K562 (cell line): ENCODE measurements around the gene C1QTNF8. TPM values are rescaled to one million over a fixed set of nuclear protein-coding genes. Genes with fewer than 3 reads are reported as not detected.
A peak's percentile ranks its signal among the peaks of the same experiment; 100 is the strongest.

ENCODE experiments used
- ATAC-seq: fragments of 200-7000 bp; cut with Tn5 transposase; 3 replicates; pipeline ENCODE4 v1.9.1; 2020; ENCODE audit warnings: moderate library complexity
- BruUV-seq: library from RNA; stranded (reverse); fragments of 400-500 nt; replicated peaks from 2 replicates; lab custom pipeline; 2021; lab: Mats Ljungman, UMichigan
- CTCF ChIA-PET: fragments of 300-600 bp; formaldehyde crosslinking; extraction: SDS; loops from one replicate; lab custom pipeline; 2021; ENCODE audit warnings: low intra/inter-chr PET ratio; lab: Yijun Ruan, JAX
- POLR2A ChIA-PET: fragments of 300-600, 350-650 bp; sonication (Branson Sonifier 250); formaldehyde crosslinking; extraction: SDS; loops from one replicate; lab custom pipeline; 2021; ENCODE audit warnings: antibody characterized with exemption, inconsistent platforms; lab: Yijun Ruan, JAX
- DNase-seq, 4 experiments: peaks; one replicate each; pipeline versions ENCODE4 v3.0.0 to v3.0.0-alpha.2; 2011 to 2018; ENCODE audit warnings: low spot score in 3 of 4, mixed read lengths in 3 of 4; ENCODE audit errors: extremely low read depth in 1 of 4
- FAIRE-seq: peaks from 2 replicates; lab custom pipeline; 2011; peaks lifted over from hg19 to GRCh38; lab: Jason Lieb, UNC
- H2AFZ ChIP-seq: 2 replicates; pipeline ENCODE4 v1.6.0; 2011; ENCODE audit warnings: low read depth, low read length, control low read depth, inconsistent platforms
- H3K27ac ChIP-seq: fragments of 200-600 bp; 3 replicates; pipeline ENCODE4 v1.8.0; 2011; ENCODE audit warnings: low read depth, mild to moderate bottlenecking, control low read depth, inconsistent platforms, low read length, moderate library complexity, mixed read lengths; ENCODE audit errors: extremely low read depth
- H3K27me3 ChIP-seq, 2 experiments: fragments of 300-600 bp in 1 of 2; 2 replicates in 1 of 2; 3 replicates in 1 of 2; pipeline versions ENCODE4 v1.6.0 to v1.8.0; 2011; ENCODE audit warnings: inconsistent platforms in 2 of 2, low read length in 2 of 2, mild to moderate bottlenecking in 1 of 2, mixed read lengths in 1 of 2, moderate library complexity in 1 of 2; ENCODE audit not compliant: control insufficient read depth in 2 of 2, insufficient read depth in 2 of 2
- H3K36me3 ChIP-seq: fragments of 300-600 bp; 3 replicates; pipeline ENCODE4 v1.8.0; 2011; ENCODE audit warnings: mild to moderate bottlenecking, low read length, inconsistent platforms; ENCODE audit not compliant: control insufficient read depth, insufficient read depth
- H3K4me1 ChIP-seq, 2 experiments: fragments of 200-600 bp in 1 of 2; replicated peaks in 1 of 2; 2 replicates in 1 of 2; 3 replicates in 1 of 2; pipeline versions ENCODE4 v1.5.1 to v1.8.0; 2011; ENCODE audit warnings: inconsistent platforms in 2 of 2, low read length in 2 of 2, mild to moderate bottlenecking in 1 of 2, mixed read lengths in 1 of 2, moderate library complexity in 1 of 2; ENCODE audit not compliant: control insufficient read depth in 2 of 2, insufficient read depth in 2 of 2
- H3K4me2 ChIP-seq: 2 replicates; pipeline ENCODE4 v1.6.1; 2011; ENCODE audit warnings: low read length, control low read depth, inconsistent platforms, mixed read lengths; ENCODE audit not compliant: insufficient read depth
- H3K4me3 ChIP-seq: fragments of 200-600 bp; sonication (generic), shearing (Covaris generic); 2 replicates; pipeline ENCODE4 v1.5.1; 2016; ENCODE audit warnings: control low read depth, inconsistent platforms
- H3K79me2 ChIP-seq: fragments of 200-600 bp; 3 replicates; pipeline ENCODE4 v1.8.0; 2011; ENCODE audit warnings: low read length, inconsistent platforms; ENCODE audit not compliant: control insufficient read depth, insufficient read depth
- H3K9ac ChIP-seq, 2 experiments: 2 replicates each; pipeline versions ENCODE4 v1.6.0 to v1.6.1; 2011; ENCODE audit warnings: low read depth in 2 of 2, low read length in 2 of 2, control low read depth in 1 of 2, inconsistent platforms in 1 of 2, mild to moderate bottlenecking in 1 of 2, mixed read lengths in 1 of 2; ENCODE audit not compliant: insufficient read depth in 1 of 2
- H3K9me1 ChIP-seq: one replicate; pipeline ENCODE4 v1.6.0; 2011; ENCODE audit warnings: inconsistent platforms, mild to moderate bottlenecking, low read length, moderate library complexity; ENCODE audit not compliant: control insufficient read depth, insufficient read depth
- H3K9me3 ChIP-seq: replicated peaks from 2 replicates; pipeline ENCODE4 v1.5.1; 2011; ENCODE audit warnings: low read depth, low read length, inconsistent platforms; ENCODE audit not compliant: control insufficient read depth, insufficient read depth
- H4K20me1 ChIP-seq: replicated peaks from 2 replicates; pipeline ENCODE4 v1.6.1; 2011; ENCODE audit warnings: low read length, inconsistent platforms, mixed read lengths; ENCODE audit not compliant: control insufficient read depth, insufficient read depth
- MTF1 ChIP-seq: fragments of 250-450 bp; sonication (Bioruptor Pico); IDR thresholded peaks from 2 replicates; pipeline ENCODE4 v1.9.0; 2021; ENCODE audit warnings: moderate library complexity, mild to moderate bottlenecking, inconsistent platforms, borderline replicate concordance
- NFIC ChIP-seq: fragments of 450-650 bp; IDR thresholded peaks from 2 replicates; pipeline ENCODE4 v1.6.1; 2017; ENCODE audit warnings: mild to moderate bottlenecking, inconsistent platforms
- ZKSCAN1 ChIP-seq: fragments of 150-350 bp; IDR thresholded peaks from 2 replicates; pipeline ENCODE4 v1.6.1; 2016; ENCODE audit warnings: low read depth, low read length
- WGBS: fragments of 100-300 bp; shearing (Covaris generic); methylation state at CpG from one replicate; pipeline ENCODE4 v1.1.6; 2016; ENCODE audit warnings: low coverage, mixed read lengths; ENCODE audit not compliant: insufficient coverage; ENCODE audit errors: missing lambda C conversion rate; 5-methylcytosine and 5-hydroxymethylcytosine counted together
- in situ Hi-C: fragments of 300-500 bp; cut with MboI; formaldehyde crosslinking; loops from 4 replicates; pipeline ENCODE4 v1.15.0; 2018; ENCODE audit warnings: inconsistent platforms, mixed read lengths
- intact Hi-C: fragments of 100-400 bp; cut with micrococcal nuclease; formaldehyde crosslinking; loops from 2 replicates; pipeline ENCODE4 v1.14.2; 2022
- polyA plus RNA-seq, 8 experiments: library from polyadenylated mRNA; depleted of rRNA in 4 of 8; stranded (reverse) in 5 of 8; unstranded in 3 of 8; fragments of >200 nt; fragmentation: Nextera tagmentation in 2 of 8; fragmentation: Illumina TruSeq in 1 of 8; extraction: Ambion mirVana in 2 of 8; extraction: Trizol in 1 of 8; gene quantifications; 2 replicates each; pipeline versions ENCODE4 v1.2.1 to v1.2.3, GENCODE V29; 2011 to 2014; ENCODE audit warnings: inconsistent platforms in 1 of 8, missing spikeins in 1 of 8
- total RNA-seq, 7 experiments: library from RNA; depleted of rRNA in 6 of 7; stranded (reverse); fragments of >200 nt in 6 of 7; fragmentation: Illumina TruSeq in 2 of 7; extraction: Trizol in 2 of 7; gene quantifications; 2 replicates each; pipeline versions ENCODE4 v1.2.1 to v1.2.3, GENCODE V29; 2011 to 2021; ENCODE audit warnings: low replicate concordance in 1 of 7
- TF ChIP-seq, protein P1 (sequence below): conservative IDR thresholded peaks from 2 replicates; pipeline ENCODE4 v1.6.1; 2011; ENCODE audit warnings: low read depth, mild to moderate bottlenecking, low read length; ENCODE audit not compliant: control insufficient read depth
- TF ChIP-seq, protein P2 (sequence below), 2 experiments: fragments of 250-450 bp in 1 of 2; fragments of 450-650 bp in 1 of 2; sonication (Bioruptor Pico) in 1 of 2; IDR thresholded peaks; 2 replicates each; pipeline versions ENCODE4 v1.6.1 to v1.8.0; 2016 to 2021; ENCODE audit warnings: mild to moderate bottlenecking in 2 of 2, moderate library complexity in 2 of 2, missing compliant biosample characterization in 1 of 2, missing genetic modification characterization in 1 of 2

The C1QTNF8 gene
- total and polyA plus RNA-seq, 9 of the 15 experiments (the other 6 are each of a cell fraction or from before 2014, with no cell fraction given): not detected

DNA sequence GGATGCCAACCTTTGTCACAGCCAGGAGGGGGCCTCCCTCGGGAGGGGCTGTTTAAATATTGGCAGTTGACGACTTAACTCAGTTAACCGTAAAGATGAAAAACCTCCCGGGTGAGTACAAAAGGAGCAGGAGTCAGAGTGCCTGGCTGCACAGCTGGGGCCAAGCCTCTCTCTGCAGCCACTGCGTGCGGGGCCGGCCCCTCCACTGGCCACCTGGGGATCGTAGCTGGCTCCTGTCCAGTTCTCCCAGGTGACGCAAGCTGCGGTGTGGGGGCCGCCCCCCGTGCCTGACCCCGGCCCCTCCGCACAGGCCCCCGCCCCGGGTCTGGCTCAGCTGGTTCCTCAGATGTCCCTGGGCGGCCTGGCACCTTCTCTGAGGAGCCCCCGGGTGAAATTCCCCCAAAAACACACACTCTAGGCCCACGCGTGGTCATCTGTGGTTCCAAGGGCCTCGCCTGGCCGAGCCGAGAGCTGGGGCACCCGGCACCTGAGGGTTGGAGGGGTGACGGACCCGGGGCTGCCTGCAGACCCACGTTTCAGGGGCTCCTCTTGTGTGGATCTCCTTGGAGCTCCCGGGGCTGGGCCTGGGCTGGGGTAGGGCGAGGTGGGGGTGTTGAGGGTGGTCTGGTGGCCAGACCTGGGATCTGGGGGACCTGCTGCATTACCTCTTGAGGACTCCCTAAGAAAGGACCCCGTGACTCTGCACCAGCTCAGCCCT is 49.5 kb upstream of the C1QTNF8 start:
- in situ Hi-C loops: no loop called here
- H2AFZ ChIP-seq: no peak overlapping the region
- intact Hi-C loops: no loop called here
- no peaks in the 10 kb centered on the region for H3K9me1 ChIP-seq
- CTCF ChIA-PET: no interaction called here
- no peak for DNase-seq
- BruUV-seq: no TSS peak
- POLR2A ChIA-PET: interaction anchor here (1.0 kb wide), 1 partner anchor 10 kb away, joined by 4 read pairs; no protein-coding TSS in a partner anchor
- no peak overlapping the region for H3K9ac ChIP-seq
- no peaks in the 10 kb centered on the region for H3K36me3 ChIP-seq
- H3K4me3 ChIP-seq: no peak overlapping the region
- ATAC-seq: no peak
- peaks cover 33 to 81% of the 10 kb centered on the region in 2 experiments for H3K27me3 ChIP-seq
- no peak for TF ChIP-seq ZKSCAN1
- TF ChIP-seq, protein P1, sequence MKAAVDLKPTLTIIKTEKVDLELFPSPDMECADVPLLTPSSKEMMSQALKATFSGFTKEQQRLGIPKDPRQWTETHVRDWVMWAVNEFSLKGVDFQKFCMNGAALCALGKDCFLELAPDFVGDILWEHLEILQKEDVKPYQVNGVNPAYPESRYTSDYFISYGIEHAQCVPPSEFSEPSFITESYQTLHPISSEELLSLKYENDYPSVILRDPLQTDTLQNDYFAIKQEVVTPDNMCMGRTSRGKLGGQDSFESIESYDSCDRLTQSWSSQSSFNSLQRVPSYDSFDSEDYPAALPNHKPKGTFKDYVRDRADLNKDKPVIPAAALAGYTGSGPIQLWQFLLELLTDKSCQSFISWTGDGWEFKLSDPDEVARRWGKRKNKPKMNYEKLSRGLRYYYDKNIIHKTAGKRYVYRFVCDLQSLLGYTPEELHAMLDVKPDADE: no peak
- TF ChIP-seq, protein P2, sequence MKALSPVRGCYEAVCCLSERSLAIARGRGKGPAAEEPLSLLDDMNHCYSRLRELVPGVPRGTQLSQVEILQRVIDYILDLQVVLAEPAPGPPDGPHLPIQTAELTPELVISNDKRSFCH (CRISPR knock-in tag; IDR thresholded peaks at IDR 0.05): no peak
- TF ChIP-seq, protein P2 (tag; IDR thresholded peaks at IDR 0.05): no peak
- TF ChIP-seq NFIC: 0 out of 2 replicates have a peak, but pooled peaks have one; percentile 27
- TF ChIP-seq MTF1 (CRISPR knock-in tag): no peak
- WGBS: under 1% methylated on average over 20 of the region's 30 CpGs
- 0 out of 2 replicates have a peak, but pooled peaks cover 8% of the 10 kb centered on the region for H4K20me1 ChIP-seq
- H3K79me2 ChIP-seq: no peaks in the 10 kb centered on the region
- no peaks in the 10 kb centered on the region for H3K9me3 ChIP-seq
- H3K4me1 ChIP-seq: peaks cover 0 to 62% of the 10 kb centered on the region in 2 experiments; a peak in 2 of 5 replicates
- no peak for FAIRE-seq
- H3K27ac ChIP-seq: no peak overlapping the region
- H3K4me2 ChIP-seq: no peak overlapping the region
